ENCODE results near the gene IFNA8. TPM values are rescaled to one million over a fixed set of nuclear protein-coding genes. Genes with fewer than 3 reads are reported as not detected.
"Not testable (repeated sequence)": the region's sequence is repeated elsewhere in the genome, so short reads cannot be mapped to it uniquely, and the experiment has no call there.

IFNA8 gene
- not detected in 2 replicates for total RNA-seq (ENCODE audit: low replicate concordance)

DNA sequence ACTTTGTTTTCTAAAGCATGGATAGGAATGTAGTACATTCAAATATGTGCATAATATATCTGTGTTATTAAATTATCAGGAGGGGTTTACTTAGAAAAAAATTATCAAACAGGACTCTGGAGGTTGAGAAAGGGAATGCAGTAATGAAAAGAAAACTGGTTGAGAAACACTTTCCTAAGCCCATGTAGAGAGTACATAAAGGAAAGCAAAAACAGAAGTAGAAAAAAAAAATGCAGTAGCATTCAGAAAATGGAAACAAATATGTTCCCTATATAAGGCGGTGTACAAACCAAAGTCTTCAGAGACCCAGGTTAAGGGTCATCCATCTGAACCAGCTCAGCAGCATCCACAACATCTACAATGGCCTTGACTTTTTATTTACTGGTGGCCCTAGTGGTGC, at the start of gene IFNA8:
IFNA8 (plus strand) TSS at position 301 of the 400 bp plus-strand sequence; CDS start at position 361, 60 bp downstream.
- no peak for DNase-seq (ENCODE audit: low read depth)
- no peak within 1 kb of the TSS for H3K4me3 ChIP-seq (ENCODE audit: low read depth, low read length)
- TF ChIP-seq, protein P1, sequence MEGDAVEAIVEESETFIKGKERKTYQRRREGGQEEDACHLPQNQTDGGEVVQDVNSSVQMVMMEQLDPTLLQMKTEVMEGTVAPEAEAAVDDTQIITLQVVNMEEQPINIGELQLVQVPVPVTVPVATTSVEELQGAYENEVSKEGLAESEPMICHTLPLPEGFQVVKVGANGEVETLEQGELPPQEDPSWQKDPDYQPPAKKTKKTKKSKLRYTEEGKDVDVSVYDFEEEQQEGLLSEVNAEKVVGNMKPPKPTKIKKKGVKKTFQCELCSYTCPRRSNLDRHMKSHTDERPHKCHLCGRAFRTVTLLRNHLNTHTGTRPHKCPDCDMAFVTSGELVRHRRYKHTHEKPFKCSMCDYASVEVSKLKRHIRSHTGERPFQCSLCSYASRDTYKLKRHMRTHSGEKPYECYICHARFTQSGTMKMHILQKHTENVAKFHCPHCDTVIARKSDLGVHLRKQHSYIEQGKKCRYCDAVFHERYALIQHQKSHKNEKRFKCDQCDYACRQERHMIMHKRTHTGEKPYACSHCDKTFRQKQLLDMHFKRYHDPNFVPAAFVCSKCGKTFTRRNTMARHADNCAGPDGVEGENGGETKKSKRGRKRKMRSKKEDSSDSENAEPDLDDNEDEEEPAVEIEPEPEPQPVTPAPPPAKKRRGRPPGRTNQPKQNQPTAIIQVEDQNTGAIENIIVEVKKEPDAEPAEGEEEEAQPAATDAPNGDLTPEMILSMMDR (IDR thresholded peaks at IDR 0.05; ENCODE audit: insufficient read depth, low read length) = no peak

DNA sequence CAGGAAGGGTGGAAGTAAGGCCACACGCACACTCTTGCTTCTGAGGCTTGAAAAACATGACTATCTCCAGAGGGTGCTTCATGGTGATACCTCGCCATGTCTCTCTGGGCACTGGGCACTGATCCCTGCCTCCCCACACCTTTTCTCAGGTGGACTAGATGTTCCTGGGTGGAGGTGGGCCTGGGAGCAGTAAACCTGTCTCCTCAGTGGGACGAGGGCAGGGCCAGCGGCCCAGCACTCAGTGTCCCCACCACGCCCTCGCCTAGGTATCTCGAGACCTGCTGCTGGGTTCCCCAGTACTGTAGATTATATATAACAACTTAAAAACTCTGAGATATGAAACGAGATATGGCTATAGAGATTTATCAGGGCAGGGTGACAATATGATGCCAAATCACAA, 46.6 kb upstream of the IFNA8 start:
- TF ChIP-seq, protein P1 (IDR thresholded peaks at IDR 0.05; ENCODE audit: insufficient read depth, low read length) = no peak
- H3K4me3 ChIP-seq (ENCODE audit: low read depth, low read length) = no peak overlapping the region
- DNase-seq (ENCODE audit: low read depth) = no peak

DNA sequence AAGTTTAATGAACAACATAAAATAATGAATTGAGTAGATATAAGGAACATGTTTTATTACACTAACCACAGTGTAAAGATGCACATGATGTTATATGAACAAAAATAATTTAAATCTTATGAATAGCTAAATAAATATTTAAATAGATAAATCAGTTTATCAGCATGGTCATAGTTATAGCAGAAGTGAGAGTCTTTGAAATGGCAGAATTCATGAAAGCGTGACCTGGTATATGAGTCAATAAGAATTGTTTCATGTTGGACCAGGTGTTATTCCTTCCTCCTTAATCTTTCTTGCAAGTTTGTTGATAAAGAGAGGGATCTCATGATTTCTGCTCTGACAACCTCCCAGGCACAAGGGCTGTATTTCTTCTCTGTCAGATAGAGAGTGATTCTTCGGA, 41.7 kb upstream of the IFNA8 start:
- H3K4me3 ChIP-seq (ENCODE audit: low read depth, low read length); DNase-seq (ENCODE audit: low read depth): not testable (repeated sequence)

DNA sequence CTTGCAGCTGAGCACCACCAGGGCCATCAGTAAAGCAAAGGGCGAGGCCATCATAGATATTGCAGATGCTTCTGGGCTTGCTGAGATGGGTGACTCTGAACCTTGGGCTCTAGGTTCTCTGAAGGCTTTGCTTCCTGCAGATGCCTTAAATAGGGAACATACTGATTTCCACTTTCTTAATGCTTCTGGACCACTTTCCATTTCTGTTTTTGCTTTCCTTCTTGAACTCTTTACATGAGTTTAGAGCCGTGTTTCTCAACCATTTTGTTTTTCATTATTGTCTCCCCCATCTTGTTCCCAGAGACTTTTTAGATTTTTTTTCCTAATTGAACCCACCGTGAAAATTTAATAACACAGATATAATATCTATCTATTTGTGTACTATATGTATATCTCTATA, 41.0 kb upstream of the IFNA8 start, which contains the start of gene IFNA13:
IFNA13 (minus strand) TSS at position 101 of the 400 bp plus-strand sequence; CDS start at position 54, 47 bp downstream.
- no peak within 1 kb of the TSS for H3K4me3 ChIP-seq (ENCODE audit: low read depth, low read length)
- DNase-seq (ENCODE audit: low read depth) = no peak
- TF ChIP-seq, protein P1 (IDR thresholded peaks at IDR 0.05; ENCODE audit: insufficient read depth, low read length) = no peak

DNA sequence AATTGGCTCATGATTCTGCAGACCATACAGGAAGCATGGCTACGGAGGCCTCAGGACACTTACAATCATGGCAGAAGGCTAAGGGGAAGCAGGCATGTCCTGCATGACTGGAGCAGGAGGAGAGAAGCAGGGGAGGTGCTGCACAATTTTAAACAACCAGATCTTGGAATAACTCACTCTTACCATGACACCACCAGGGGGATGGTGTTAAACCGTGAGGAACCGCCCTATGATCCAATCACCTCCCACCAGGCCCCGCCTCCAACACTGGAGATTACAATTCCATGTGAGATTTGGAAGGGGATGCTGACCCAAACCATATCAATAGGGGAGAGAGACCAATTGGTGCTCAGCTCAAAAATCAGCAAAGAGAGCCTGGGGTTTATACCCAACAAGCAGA, 37.5 kb upstream of the IFNA8 start:
- H3K4me3 ChIP-seq (ENCODE audit: low read depth, low read length); DNase-seq (ENCODE audit: low read depth): not testable (repeated sequence)

DNA sequence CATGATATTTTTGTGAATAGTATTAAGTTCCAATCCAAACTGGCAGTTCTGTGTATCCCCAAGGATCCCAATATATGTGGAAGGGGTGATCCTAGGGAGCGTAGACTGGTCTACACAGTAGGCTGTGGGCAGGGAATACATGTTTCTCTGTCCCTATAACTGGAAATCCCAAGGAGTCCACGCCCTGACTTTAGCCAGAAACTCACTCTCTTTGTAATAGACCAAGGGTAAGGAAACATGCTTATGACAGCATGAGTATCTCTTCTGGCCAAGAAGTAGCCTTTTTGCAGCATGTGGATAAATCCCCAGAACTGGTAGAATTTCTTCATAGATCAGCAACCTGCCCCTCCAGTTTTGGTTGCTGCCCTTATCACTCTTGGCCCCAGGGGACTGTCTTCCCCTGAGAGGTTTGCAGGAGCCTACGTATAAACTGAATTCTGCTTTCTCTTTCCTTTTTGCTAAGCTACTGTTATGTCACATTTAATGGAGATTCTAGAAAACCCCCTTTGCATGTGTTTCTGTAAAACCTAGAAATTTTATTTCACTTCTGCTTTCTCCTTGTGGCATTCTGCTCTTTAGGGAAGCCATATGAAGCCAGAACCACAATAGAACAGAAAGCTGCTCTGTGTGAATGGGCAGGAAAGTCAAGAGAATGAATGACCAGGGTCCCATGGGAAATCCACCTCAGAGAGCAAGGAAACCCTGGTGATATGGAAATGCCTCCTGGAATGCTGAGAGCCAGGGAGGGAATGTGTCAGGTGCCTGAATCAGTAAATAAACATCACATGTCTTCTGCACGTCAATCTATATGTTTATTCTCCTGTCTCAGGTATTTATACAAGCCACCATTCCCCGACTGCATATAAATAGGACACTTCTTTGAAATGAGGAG, 27.2 kb upstream of the IFNA8 start:
- TF ChIP-seq, protein P1 (IDR thresholded peaks at IDR 0.05; ENCODE audit: insufficient read depth, low read length) = no peak
- no peak overlapping the region for H3K4me3 ChIP-seq (ENCODE audit: low read depth, low read length)
- peak; percentile 1 for DNase-seq (ENCODE audit: low read depth)

DNA sequence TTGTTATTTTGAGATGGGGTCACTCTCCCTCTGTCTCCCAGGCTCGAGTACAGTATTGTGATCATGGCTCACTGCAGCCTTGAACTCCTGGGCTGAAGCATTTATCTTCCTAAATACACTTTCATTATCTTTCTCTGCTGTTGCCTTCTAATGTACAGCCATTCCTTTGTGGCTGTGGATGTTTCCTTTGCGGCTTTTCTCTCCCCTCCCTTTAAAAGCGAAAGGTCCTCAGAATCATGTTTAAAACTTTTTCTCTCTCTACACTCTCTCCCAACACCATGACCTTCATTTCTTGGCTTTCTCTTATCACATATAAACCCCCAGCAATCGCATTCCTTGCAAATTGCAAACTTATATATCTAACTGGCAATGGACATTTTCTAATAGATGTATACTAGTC, 25.3 kb upstream of the IFNA8 start:
- DNase-seq (ENCODE audit: low read depth) = no peak
- TF ChIP-seq, protein P1 (IDR thresholded peaks at IDR 0.05; ENCODE audit: insufficient read depth, low read length) = no peak
- H3K4me3 ChIP-seq (ENCODE audit: low read depth, low read length) = no peak overlapping the region

All from fibroblast of the aortic adventitia (primary cell).